Pancreas (tissue), 10 donors: ENCODE measurements around the gene TOX4. TPM values are rescaled to one million over a fixed set of nuclear protein-coding genes. Genes with fewer than 3 reads are reported as not detected.

Source experiments
- ATAC-seq, 4 donors: fragments of 200-7000 bp; cut with Tn5 transposase; one replicate each; pipeline versions ENCODE4 v1.8.0 to v1.9.1; 2020; ENCODE audit warnings: mild to moderate bottlenecking in 4 of 4, moderate library complexity in 4 of 4
- DNase-seq, 6 donors: peaks; one replicate each; pipeline ENCODE4 v3.0.0-alpha.2; 2020
- FAIRE-seq: peaks from 2 replicates; lab custom pipeline; 2012; peaks lifted over from hg19 to GRCh38; lab: Jason Lieb, UNC
- H3K27ac ChIP-seq, 4 donors: fragments of 200-600 bp; sonication (generic); 1 replicate in 3 of 4; 2 replicates in 1 of 4; pipeline versions ENCODE4 v1.5.0 to v1.8.0; 2020
- H3K27me3 ChIP-seq, 4 donors: fragments of 200-600 bp; one replicate each; pipeline ENCODE4 v1.8.0; 2021
- H3K36me3 ChIP-seq, 3 donors: fragments of 200-600 bp; sonication (generic) in 1 of 3; one replicate each; pipeline versions ENCODE4 v1.5.0 to v1.8.0; 2020 to 2021
- H3K4me1 ChIP-seq, 3 donors: fragments of 200-600 bp; one replicate each; pipeline ENCODE4 v1.8.0; 2021
- H3K4me3 ChIP-seq, 4 donors: fragments of 200-600 bp; sonication (generic) in 2 of 4; one replicate each; pipeline versions ENCODE4 v1.5.0 to v1.8.0; 2020 to 2021
- H3K9me3 ChIP-seq, 4 donors: fragments of 200-600 bp; one replicate each; pipeline ENCODE4 v1.8.0; 2021
- WGBS, 2 donors: extraction: QIAGEN DNeasy Blood & Tissue Kit; methylation state at CpG; one replicate each; pipeline ENCODE4 v1.1.7; 2013; 5-methylcytosine and 5-hydroxymethylcytosine counted together
- intact Hi-C, 3 donors: fragments of 100-400 bp; cut with DNase I; formaldehyde crosslinking; loops; one replicate each; pipeline versions ENCODE4 v1.11.1 to v1.14.2; 2022
- polyA plus RNA-seq, 2 donors: library from polyadenylated mRNA; stranded (reverse); fragments of 200-250 nt; gene quantifications; one replicate each; pipeline ENCODE4 v1.2.3, GENCODE V29; 2013
- total RNA-seq, 6 donors: library from RNA; stranded (reverse); fragmentation: NEBNext Ultra II Directional in 4 of 6; extraction: Animal tissue kit (Norgen Biotek cat#: 25700) in 4 of 6; gene quantifications; one replicate each; pipeline versions ENCODE4 v1.2.1 to v1.2.4, GENCODE V29; 2021 to 2023
- TF ChIP-seq, protein P1 (sequence below), 4 donors: fragments of 200-600 bp; sonication (generic) in 3 of 4; IDR thresholded peaks; one replicate each; pipeline versions ENCODE4 v1.5.0 to v1.8.0; 2021; ENCODE audit warnings: antibody characterized with exemption in 4 of 4
- donor health status: healthy with polysubstance abuse.
- donor health status: DM: no; HTN: no; CAD: no; lungs with moderate emphysema.
- donor health status: DM: no; HTN: no; CAD: no.
- donor health status: control.
- donor health status: control.
- donor health status: Bipolar disorder and iron deficiency.
- donor health status: DM: yes; HTN: yes; CAD: no.
- donor health status: DM: no; HTN: no; CAD: no.
- donor health status: DM: no; HTN: no; CAD: no.
- donor health status: DM: yes; HTN: yes; CAD: no.

TOX4 gene
- total and polyA plus RNA-seq, 8 donors: 13.2 to 39.7 (median 36.8) TPM

DNA sequence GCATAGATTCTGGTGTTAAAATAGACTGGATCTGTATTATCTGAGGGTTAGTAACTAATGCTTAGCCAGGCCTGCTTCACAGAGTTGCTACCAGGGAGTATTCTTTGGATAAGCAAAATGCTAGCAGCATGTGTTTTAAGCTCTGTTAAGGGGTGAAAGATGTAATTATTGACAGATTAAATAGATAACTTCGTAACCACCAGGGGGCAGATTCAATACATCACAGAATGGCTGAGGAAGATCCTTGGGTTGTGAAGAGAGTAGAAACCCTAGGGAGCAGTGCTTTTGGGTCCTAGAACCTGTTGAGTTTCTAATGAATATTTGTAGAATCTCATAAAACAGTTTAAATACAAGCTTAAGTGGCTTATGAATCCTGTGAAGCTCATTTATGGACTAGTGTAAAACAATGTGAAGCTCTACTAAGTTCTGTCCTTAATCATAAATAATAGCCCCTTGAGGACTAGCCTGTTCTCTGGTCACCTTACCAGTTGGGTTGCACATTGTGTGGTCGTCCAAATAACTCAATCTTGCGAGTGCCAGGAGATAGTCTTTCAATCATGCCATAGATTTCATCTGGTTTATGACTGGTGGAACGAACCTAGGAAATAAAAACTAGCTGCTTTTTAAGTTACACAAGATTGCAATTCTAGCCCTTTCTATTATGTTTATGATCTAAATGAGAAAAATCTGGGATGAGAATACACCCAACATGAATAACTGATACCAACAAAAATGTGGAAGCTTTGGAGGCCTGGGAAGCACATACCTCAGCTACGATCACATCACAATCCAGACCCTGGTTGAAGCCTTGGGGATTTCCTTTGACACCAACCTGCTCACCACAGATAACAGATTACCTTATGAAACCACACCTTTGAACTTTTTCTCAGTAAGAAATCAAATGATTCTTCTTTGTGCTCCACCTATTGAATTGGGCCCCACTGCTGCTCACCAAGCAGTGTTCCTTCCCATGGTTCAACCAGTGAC lies 21.8 kb downstream of the TOX4 start:
- no peak for DNase-seq
- 57 to 60% methylated on average over 5 of the region's 5 CpGs for WGBS, 2 donors

DNA sequence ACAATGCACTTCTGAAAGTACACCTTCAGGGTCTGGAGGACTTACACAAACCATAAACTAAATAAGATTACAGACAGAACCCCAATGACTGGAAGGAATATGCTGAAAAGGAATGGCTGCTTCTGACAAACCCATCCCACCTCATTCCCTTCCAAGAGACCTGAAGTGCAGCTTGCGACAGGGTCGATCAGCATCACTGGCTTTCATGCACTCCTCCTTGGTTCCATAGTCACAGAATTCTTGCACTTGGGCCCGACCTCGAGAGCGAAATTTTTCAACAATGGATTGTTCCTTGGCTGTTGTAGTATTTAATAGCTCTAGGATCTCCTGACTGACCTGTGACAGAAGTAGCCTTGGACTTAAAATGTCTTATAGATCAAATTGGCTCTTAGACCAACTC lies 24.6 kb downstream of the TOX4 start:
- no peaks in the 10 kb centered on the region for H3K9me3 ChIP-seq
- FAIRE-seq: no peak
- WGBS, 2 donors: 88 to 95% methylated on average over 5 of the region's 5 CpGs
- H3K36me3 ChIP-seq: peaks cover 0 to 49% (median 9%) of the 10 kb centered on the region in 3 donors
- no peak for DNase-seq
- TF ChIP-seq, protein P1, sequence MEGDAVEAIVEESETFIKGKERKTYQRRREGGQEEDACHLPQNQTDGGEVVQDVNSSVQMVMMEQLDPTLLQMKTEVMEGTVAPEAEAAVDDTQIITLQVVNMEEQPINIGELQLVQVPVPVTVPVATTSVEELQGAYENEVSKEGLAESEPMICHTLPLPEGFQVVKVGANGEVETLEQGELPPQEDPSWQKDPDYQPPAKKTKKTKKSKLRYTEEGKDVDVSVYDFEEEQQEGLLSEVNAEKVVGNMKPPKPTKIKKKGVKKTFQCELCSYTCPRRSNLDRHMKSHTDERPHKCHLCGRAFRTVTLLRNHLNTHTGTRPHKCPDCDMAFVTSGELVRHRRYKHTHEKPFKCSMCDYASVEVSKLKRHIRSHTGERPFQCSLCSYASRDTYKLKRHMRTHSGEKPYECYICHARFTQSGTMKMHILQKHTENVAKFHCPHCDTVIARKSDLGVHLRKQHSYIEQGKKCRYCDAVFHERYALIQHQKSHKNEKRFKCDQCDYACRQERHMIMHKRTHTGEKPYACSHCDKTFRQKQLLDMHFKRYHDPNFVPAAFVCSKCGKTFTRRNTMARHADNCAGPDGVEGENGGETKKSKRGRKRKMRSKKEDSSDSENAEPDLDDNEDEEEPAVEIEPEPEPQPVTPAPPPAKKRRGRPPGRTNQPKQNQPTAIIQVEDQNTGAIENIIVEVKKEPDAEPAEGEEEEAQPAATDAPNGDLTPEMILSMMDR (IDR thresholded peaks at IDR 0.05): no peak
- intact Hi-C loops: no loop called here
- no peak overlapping the region for H3K27ac ChIP-seq
- H3K27me3 ChIP-seq: no peaks in the 10 kb centered on the region
- ATAC-seq: no peak
- no peak overlapping the region for H3K4me3 ChIP-seq
- no peaks in the 10 kb centered on the region for H3K4me1 ChIP-seq

More for the DNA sequence above, 21.8 kb downstream of the TOX4 start:
- TF ChIP-seq, protein P1 (IDR thresholded peaks at IDR 0.05): peak in 2 of 4 donors; percentile 17 to 34
- Histone ChIP-seq H3K27ac (no peak overlapping the region), H3K36me3 (peaks cover 2 to 74% (median 17%) of the 10 kb centered on the region in 3 donors), H3K27me3 (no peaks in the 10 kb centered on the region), H3K4me1 (no peaks in the 10 kb centered on the region), H3K4me3 (no peak overlapping the region), H3K9me3 (no peaks in the 10 kb centered on the region)
- FAIRE-seq (peak; percentile 65), ATAC-seq (peak; percentile 36 to 77 (median 76))
- intact Hi-C loops: no loop called here

DNA sequence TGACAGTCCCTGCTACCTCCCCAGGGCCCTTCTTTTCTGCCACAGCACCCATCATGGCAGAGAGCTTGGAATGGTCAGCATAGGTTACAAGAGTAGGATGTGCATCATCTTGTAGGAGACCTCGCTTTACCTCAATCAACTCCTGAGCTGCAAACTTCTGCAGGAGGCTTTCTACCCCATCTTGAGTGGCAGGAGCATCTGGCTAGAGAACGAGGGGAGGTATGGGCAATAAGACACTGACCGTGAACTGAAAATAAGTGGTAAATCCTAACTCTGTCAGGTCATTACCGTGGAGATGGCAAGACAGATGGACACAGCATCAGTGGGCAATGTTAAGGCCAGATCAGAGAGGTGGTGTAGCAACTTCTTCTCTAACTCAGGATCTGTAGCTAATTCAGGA lies 26.4 kb downstream of the TOX4 start:
- H3K27me3 ChIP-seq: no peaks in the 10 kb centered on the region
- DNase-seq (no peak), FAIRE-seq (no peak), ATAC-seq (no peak)
- no peak overlapping the region for H3K27ac ChIP-seq
- no peaks in the 10 kb centered on the region for H3K4me1 ChIP-seq
- no peaks in the 10 kb centered on the region for H3K9me3 ChIP-seq
- H3K36me3 ChIP-seq: peaks cover 0 to 35% (median 9%) of the 10 kb centered on the region in 3 donors
- WGBS, 2 donors: 84 to 95% methylated on average over 4 of the region's 4 CpGs
- no peak overlapping the region for H3K4me3 ChIP-seq
- intact Hi-C loops: no loop called here
- TF ChIP-seq, protein P1 (IDR thresholded peaks at IDR 0.05): no peak

DNA sequence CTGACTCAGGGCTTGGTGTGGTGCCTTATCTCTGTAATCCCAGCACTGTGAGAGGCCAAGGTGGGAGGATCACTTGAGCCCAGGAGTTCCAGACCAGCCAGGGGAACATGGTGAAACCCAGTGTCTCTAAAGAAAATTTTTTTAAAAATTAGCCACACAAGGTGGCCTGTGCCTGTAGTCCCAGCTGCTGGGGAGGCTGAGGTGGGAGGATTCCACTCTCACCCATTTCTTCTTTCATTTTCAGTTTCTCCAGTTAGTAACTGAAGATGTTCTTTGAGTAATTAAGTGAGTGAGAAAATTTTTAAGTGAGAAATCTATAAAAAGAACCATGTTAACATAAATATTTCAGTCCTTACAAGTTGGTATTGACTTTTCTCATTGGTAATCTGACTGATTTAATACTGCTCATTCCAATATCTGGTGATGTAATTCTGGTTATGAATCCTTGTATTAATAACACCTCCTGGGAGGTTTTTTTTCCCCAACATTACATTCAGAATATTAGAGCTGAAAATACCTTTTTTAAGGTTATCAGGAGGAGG lies 28.1 kb downstream of the TOX4 start:
- intact Hi-C loops: no loop called here
- Histone ChIP-seq H3K27me3 (no peaks in the 10 kb centered on the region), H3K9me3 (no peaks in the 10 kb centered on the region), H3K36me3 (peaks cover 0 to 20% (median 3%) of the 10 kb centered on the region in 3 donors), H3K27ac (no peak overlapping the region), H3K4me3 (no peak overlapping the region), H3K4me1 (peaks cover 6 to 11% (median 6%) of the 10 kb centered on the region in 3 donors)
- DNase-seq (no peak), ATAC-seq (no peak), FAIRE-seq (no peak)
- TF ChIP-seq, protein P1 (IDR thresholded peaks at IDR 0.05): no peak
